OCI-LY1 (cell line): ENCODE measurements around the gene SLC25A11.

ENCODE experiments used
- CTCF ChIP-seq: fragments of 200-600 bp; sonication (generic), shearing (Covaris generic); IDR thresholded peaks from 2 replicates; pipeline ENCODE4 v1.5.1; 2017; ENCODE audit warnings: mild to moderate bottlenecking, antibody characterized with exemption, low read length, moderate library complexity, mixed read lengths
- EZH2 ChIP-seq: fragments of 200-600 bp; sonication (generic), shearing (Covaris generic); IDR thresholded peaks from 2 replicates; pipeline ENCODE4 v1.8.0; 2017; ENCODE audit warnings: borderline replicate concordance, mixed run types, mild to moderate bottlenecking, antibody characterized with exemption, low read length, moderate library complexity, mixed read lengths

GRCh38 chr17:4901108-4901647, 38.7 kb downstream of the SLC25A11 start:
- TF ChIP-seq CTCF, result no peak
- no peak for TF ChIP-seq EZH2
